Caco-2 (cell line): ENCODE results near the gene RNU6-9. TPM values are rescaled to one million over a fixed set of nuclear protein-coding genes. Genes with fewer than 3 reads are reported as not detected.
A peak's percentile ranks its signal among the peaks of the same experiment; 100 is the strongest.

Source experiments
- BruUV-seq: library from RNA; stranded (reverse); fragments of 400-500 nt; replicated peaks from 2 replicates; lab custom pipeline; 2021; lab: Mats Ljungman, UMichigan
- CTCF ChIA-PET: fragments of 300-600 bp; sonication (Branson Sonifier 250); formaldehyde crosslinking; loops from one replicate; lab custom pipeline; 2022; ENCODE audit warnings: antibody characterized with exemption; lab: Charles Lee
- POLR2A ChIA-PET: fragments of 300-600 bp; sonication (Branson Sonifier 250); formaldehyde crosslinking; loops from one replicate; lab custom pipeline; 2022; ENCODE audit warnings: antibody characterized with exemption; lab: Charles Lee
- DNase-seq, 2 experiments: peaks; one replicate each; pipeline versions ENCODE4 v3.0.0 to v3.0.0-alpha.2; 2020 to 2022
- H3K27me3 ChIP-seq: replicated peaks from 2 replicates; pipeline ENCODE4 v1.6.0; 2011; ENCODE audit warnings: low read length; ENCODE audit not compliant: control insufficient read depth, insufficient read depth
- H3K36me3 ChIP-seq: 2 replicates; pipeline ENCODE4 v1.5.1; 2011; ENCODE audit warnings: low read length; ENCODE audit not compliant: control insufficient read depth, insufficient read depth
- H3K4me1 ChIP-seq: fragments of 250-450 bp; sonication (Bioruptor Pico); 2 replicates; pipeline ENCODE4 v1.5.1; 2020; ENCODE audit warnings: mild to moderate bottlenecking
- H3K4me3 ChIP-seq: 2 replicates; pipeline ENCODE4 v1.5.1; 2011; ENCODE audit warnings: low read depth, mild to moderate bottlenecking, control low read depth, low read length
- H3K9me3 ChIP-seq: fragments of 250-450 bp; sonication (Bioruptor Pico); 2 replicates; pipeline ENCODE4 v1.5.1; 2020; ENCODE audit warnings: mild to moderate bottlenecking, moderate library complexity
- H3K27ac Mint-ChIP-seq: one replicate; pipeline ENCODE4 v1.8.0; 2022; ENCODE audit warnings: mixed read lengths; ENCODE audit not compliant: unreplicated experiment
- H3K27me3 Mint-ChIP-seq: one replicate; pipeline ENCODE4 v1.8.0; 2022; ENCODE audit warnings: mixed read lengths; ENCODE audit not compliant: insufficient read depth, unreplicated experiment
- H3K36me3 Mint-ChIP-seq: one replicate; pipeline ENCODE4 v1.8.0; 2022; ENCODE audit warnings: mild to moderate bottlenecking, mixed read lengths; ENCODE audit not compliant: insufficient read depth, unreplicated experiment
- H3K4me1 Mint-ChIP-seq: one replicate; pipeline ENCODE4 v1.8.0; 2022; ENCODE audit warnings: low read depth, mixed read lengths; ENCODE audit not compliant: unreplicated experiment
- H3K4me3 Mint-ChIP-seq: one replicate; pipeline ENCODE4 v1.8.0; 2022; ENCODE audit warnings: mild to moderate bottlenecking, moderate library complexity, mixed read lengths; ENCODE audit not compliant: unreplicated experiment
- H3K9me3 Mint-ChIP-seq: one replicate; pipeline ENCODE4 v1.8.0; 2022; ENCODE audit warnings: mixed read lengths; ENCODE audit not compliant: unreplicated experiment
- CTCF ChIP-seq, 2 experiments: fragments of 200-600 bp in 1 of 2; IDR thresholded peaks; 1 replicate in 1 of 2; 2 replicates in 1 of 2; pipeline versions ENCODE4 v1.5.1 to v1.8.0; 2011 to 2022; ENCODE audit warnings: antibody characterized with exemption in 1 of 2, control low read depth in 1 of 2, inconsistent platforms in 1 of 2, low read depth in 1 of 2, low read length in 1 of 2, mild to moderate bottlenecking in 1 of 2, moderate library complexity in 1 of 2; ENCODE audit not compliant: insufficient read depth in 1 of 2, severe bottlenecking in 1 of 2, unreplicated experiment in 1 of 2
- intact Hi-C: fragments of 100-400 bp; cut with micrococcal nuclease; formaldehyde crosslinking; loops from one replicate; pipeline ENCODE4 v1.10.0; 2022; ENCODE audit not compliant: unreplicated experiment
- total RNA-seq: library from RNA; stranded (reverse); gene quantifications from 2 replicates; pipeline ENCODE4 v1.2.3, GENCODE V29; 2022

The RNU6-9 gene
- total RNA-seq, 1 experiment from 2014 or later, result not detected

GRCh38 chr19:861756-862580 lies 31.3 kb upstream of the RNU6-9 start:
- H3K4me3 Mint-ChIP-seq, result no peak overlapping the region
- H3K9me3 Mint-ChIP-seq, result no peaks in the 10 kb centered on the region
- POLR2A ChIA-PET, result no interaction called here
- CTCF ChIA-PET, result interaction anchor here (0.6 kb wide), 2 partner anchors 122 to 141 kb away, joined by 7 to 8 read pairs; no protein-coding TSS in a partner anchor
- H3K27me3 Mint-ChIP-seq, result no peaks in the 10 kb centered on the region
- BruUV-seq, result no TSS peak
- H3K4me1 Mint-ChIP-seq, result no peaks in the 10 kb centered on the region
- no peak overlapping the region for H3K4me3 ChIP-seq
- DNase-seq, result peak; percentile 33 to 66
- H3K9me3 ChIP-seq, result no peaks in the 10 kb centered on the region
- H3K27ac Mint-ChIP-seq, result no peak overlapping the region
- peaks cover 56% of the 10 kb centered on the region for H3K36me3 Mint-ChIP-seq
- no peak for TF ChIP-seq CTCF (IDR thresholded peaks at IDR 0.05; ENCODE audit: insufficient read depth in 1 of 2, low read depth in 1 of 2, low read length in 1 of 2, severe bottlenecking in 1 of 2, unreplicated experiment in 1 of 2)
- H3K36me3 ChIP-seq, result no peaks in the 10 kb centered on the region
- 0 out of 2 replicates have a peak, but pooled peaks cover 4% of the 10 kb centered on the region for H3K4me1 ChIP-seq
- H3K27me3 ChIP-seq, result no peaks in the 10 kb centered on the region
- intact Hi-C loops, result loop anchor here (10.0 kb wide), 1 partner anchor 87 kb away; no protein-coding TSS in a partner anchor

GRCh38 chr19:862581-863314 lies 30.5 kb upstream of the RNU6-9 start:
- BruUV-seq, result no TSS peak
- Mint-ChIP-seq H3K4me3 (no peak overlapping the region), H3K27me3 (no peaks in the 10 kb centered on the region), H3K4me1 (no peaks in the 10 kb centered on the region), H3K27ac (peak overlapping the region; percentile 59), H3K9me3 (no peaks in the 10 kb centered on the region), H3K36me3 (peaks cover 63% of the 10 kb centered on the region)
- Histone ChIP-seq H3K4me3 (no peak overlapping the region), H3K27me3 (no peaks in the 10 kb centered on the region), H3K9me3 (no peaks in the 10 kb centered on the region), H3K4me1 (0 out of 2 replicates have a peak, but pooled peaks cover 4% of the 10 kb centered on the region), H3K36me3 (peaks cover 2% of the 10 kb centered on the region; the same call in 1 of the 2 replicates)
- intact Hi-C loops, result loop anchor here (10.0 kb wide), 1 partner anchor 88 kb away; no protein-coding TSS in a partner anchor
- POLR2A ChIA-PET, result interaction anchor here (0.6 kb wide), 1 partner anchor 110 kb away, joined by 3 read pairs; no protein-coding TSS in a partner anchor
- no peak for TF ChIP-seq CTCF (IDR thresholded peaks at IDR 0.05; ENCODE audit: insufficient read depth in 1 of 2, low read depth in 1 of 2, low read length in 1 of 2, severe bottlenecking in 1 of 2, unreplicated experiment in 1 of 2)
- CTCF ChIA-PET, result no interaction called here
- peak; percentile 41 to 61 for DNase-seq

- CTCF ChIA-PET, result no interaction called here
- H3K36me3 Mint-ChIP-seq, result peaks cover 68% of the 10 kb centered on the region
- H3K9me3 Mint-ChIP-seq, result no peaks in the 10 kb centered on the region
- intact Hi-C loops, result loop anchor here (10.0 kb wide), 1 partner anchor 88 kb away; no protein-coding TSS in a partner anchor
- POLR2A ChIA-PET, result interaction anchor here (0.6 kb wide), 1 partner anchor 111 kb away, joined by 3 read pairs; no protein-coding TSS in a partner anchor
- no peak overlapping the region for H3K4me3 Mint-ChIP-seq
- Histone ChIP-seq H3K9me3 (no peaks in the 10 kb centered on the region), H3K4me3 (no peak overlapping the region), H3K4me1 (0 out of 2 replicates have a peak, but pooled peaks cover 4% of the 10 kb centered on the region), H3K36me3 (peaks cover 3% of the 10 kb centered on the region; the same call in 1 of the 2 replicates), H3K27me3 (no peaks in the 10 kb centered on the region)
- TF ChIP-seq CTCF (IDR thresholded peaks at IDR 0.05; ENCODE audit: insufficient read depth in 1 of 2, low read depth in 1 of 2, low read length in 1 of 2, severe bottlenecking in 1 of 2, unreplicated experiment in 1 of 2), result no peak
- BruUV-seq, result no TSS peak
- no peaks in the 10 kb centered on the region for H3K4me1 Mint-ChIP-seq
- no peaks in the 10 kb centered on the region for H3K27me3 Mint-ChIP-seq
- DNase-seq, result no peak
- H3K27ac Mint-ChIP-seq, result peak overlapping the region; percentile 59
Observed at GRCh38 chr19:863315-863620, 30.0 kb upstream of the RNU6-9 start.
